Stimulated activated CD4-positive, alpha-beta T cell treated with anti-CD3 and anti-CD28 coated beads, Interleukin-12 subunit alpha, Interleukin-12 subunit beta, amount 100 ng/mL, for 48 hours (primary cell): ENCODE results near the gene KRT2.

Source experiments
- DNase-seq, 3 donors: peaks; one replicate each; pipeline ENCODE4 v3.0.0-alpha.2; 2020; ENCODE audit warnings: low read depth in 2 of 3, low spot score in 1 of 3

Gene KRT2

GRCh38 chr12:52617403-52617785, 34.6 kb downstream of the KRT2 start:
- no peak for DNase-seq

GRCh38 chr12:52616680-52617402, 35.2 kb downstream of the KRT2 start:
- DNase-seq, result no peak

DNA sequence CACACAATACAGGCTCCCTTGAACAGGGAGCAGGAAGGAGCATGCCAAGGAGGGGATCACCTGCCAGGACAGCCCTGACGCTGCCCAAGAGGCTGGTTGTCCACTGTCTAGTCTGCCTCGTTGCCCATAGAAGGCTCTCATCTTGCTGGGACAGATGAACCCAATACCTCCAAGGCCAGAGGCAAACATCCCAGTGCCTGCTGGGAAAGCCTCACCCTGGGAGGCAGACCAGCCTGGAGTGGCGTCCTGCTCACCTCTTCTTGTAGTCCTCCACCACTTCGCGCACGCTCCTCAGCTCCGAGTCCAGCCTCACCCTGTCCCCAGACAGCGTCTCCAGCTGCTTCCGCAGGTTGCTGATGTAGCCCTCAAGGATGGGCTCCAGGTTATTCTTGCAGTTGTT, 36.1 kb downstream of the KRT2 start:
- no peak for DNase-seq

- peak in 1 of 3 donors; percentile 29 for DNase-seq
These were observed 36.7 kb downstream of the KRT2 start for GRCh38 chr12:52615208-52615868.

DNA sequence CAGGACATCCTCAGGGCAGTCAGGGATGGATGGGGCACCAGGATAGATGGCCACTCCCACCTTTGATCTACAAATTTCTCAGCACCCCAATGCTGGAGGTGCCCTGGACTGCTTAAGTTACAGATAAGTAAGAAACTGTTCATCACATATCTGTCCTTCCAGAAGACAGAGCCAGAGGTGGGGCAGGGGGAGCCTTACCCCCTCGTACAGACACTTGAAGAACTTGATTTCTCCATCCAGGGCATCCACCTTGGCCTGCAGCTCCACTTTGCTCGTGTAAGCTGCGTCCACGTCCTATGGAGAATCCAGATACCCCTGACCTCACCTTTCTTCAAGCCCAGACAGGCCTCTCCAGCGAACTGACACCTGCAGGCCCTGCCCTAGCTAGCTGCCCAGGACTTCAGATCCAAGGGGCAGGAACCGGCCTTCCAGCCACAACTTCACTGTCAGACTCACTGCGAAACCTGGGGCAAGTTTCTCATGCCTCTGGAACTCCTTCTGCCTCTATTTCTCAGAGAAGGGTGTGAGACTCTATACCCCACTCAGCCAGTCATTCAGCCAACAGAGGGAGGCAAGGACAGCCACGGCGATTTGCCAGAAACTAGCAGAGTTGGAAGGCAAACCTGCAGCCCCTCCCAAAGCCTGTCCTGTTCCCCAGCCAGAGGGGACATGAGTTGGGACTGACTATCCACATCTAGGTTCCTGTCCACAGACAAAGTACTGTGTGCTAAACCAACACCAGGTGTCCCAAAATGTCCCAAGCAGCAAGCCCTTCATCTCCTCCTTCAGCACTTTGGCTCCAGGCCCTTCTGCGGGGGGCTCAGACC, 37.4 kb downstream of the KRT2 start:
- DNase-seq, result no peak

DNA sequence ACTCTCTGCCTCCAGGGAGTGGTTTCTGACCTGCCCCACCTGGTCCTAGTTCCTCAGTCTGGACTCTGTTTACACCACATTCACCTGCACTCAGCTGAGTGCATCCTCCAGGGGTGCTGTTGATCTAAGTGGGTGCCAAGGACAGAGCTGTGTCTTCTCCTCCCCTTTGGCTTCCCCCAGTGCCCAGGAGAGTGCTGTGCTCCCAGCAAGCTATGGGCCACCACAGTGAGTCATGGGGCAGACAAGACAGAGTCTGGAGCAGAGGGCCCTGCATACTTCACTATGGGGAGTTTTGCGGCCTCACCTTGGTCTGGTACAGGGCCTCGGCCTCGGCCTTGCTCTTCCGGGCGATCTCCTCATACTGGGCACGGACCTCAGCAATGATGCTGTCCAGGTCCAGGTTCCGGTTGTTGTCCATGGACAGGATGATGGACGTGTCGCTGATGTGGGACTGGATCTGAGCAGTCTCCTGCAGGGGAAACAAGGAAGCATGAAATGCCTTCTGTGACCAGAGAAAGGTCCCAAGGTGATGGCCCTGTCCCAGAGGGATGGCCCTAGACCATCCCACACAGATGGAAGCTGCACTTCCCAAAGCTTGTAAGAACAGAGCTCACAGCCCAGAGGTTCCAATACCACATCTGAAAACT, 38.5 kb downstream of the KRT2 start:
- no peak for DNase-seq

GRCh38 chr12:52612431-52613383, 39.3 kb downstream of the KRT2 start:
- DNase-seq, result no peak

- no peak for DNase-seq
These were observed 40.9 kb downstream of the KRT2 start for GRCh38 chr12:52611080-52611468.

DNA sequence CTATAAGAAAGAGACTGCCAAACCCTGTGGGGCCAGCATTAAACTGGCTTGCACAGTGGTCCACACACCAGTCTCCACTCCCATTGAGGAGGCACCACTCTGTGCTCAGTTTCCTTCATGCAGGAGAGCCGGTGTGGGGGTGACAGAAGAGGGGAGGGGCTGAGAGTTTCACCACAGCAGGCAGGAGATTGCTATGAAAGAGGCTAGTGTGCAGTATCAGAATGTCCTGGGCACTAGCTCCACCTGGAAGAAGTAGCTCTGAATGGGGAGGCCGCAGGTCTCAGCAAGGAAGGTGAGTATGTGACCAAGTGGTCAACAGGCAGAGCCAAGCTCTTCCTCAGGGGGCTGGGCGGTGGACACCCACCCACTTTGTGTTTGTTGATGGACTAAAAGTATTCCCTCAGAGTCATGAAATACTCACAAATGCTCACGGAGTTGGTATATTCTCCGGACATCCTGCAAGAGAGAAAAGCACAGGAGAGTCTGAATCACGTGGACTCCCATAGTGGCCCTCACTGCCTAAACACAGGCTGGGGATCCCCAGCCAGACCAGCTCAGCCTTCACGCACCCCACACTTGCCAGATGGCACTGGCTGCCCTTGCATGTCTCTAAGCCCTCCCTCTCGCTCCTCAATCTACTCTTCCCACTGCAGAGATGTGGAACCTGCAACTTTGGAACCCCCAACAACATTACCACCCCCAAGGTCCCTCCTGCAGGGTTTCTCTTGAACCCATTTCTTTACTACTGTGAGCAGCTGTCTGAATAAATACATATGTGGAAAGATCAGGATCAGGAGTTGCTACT, 43.0 kb downstream of the KRT2 start:
- DNase-seq, result no peak

GRCh38 chr12:52608161-52608560, 43.9 kb downstream of the KRT2 start:
- no peak for DNase-seq

GRCh38 chr12:52607314-52607713, 44.7 kb downstream of the KRT2 start:
- no peak for DNase-seq

DNA sequence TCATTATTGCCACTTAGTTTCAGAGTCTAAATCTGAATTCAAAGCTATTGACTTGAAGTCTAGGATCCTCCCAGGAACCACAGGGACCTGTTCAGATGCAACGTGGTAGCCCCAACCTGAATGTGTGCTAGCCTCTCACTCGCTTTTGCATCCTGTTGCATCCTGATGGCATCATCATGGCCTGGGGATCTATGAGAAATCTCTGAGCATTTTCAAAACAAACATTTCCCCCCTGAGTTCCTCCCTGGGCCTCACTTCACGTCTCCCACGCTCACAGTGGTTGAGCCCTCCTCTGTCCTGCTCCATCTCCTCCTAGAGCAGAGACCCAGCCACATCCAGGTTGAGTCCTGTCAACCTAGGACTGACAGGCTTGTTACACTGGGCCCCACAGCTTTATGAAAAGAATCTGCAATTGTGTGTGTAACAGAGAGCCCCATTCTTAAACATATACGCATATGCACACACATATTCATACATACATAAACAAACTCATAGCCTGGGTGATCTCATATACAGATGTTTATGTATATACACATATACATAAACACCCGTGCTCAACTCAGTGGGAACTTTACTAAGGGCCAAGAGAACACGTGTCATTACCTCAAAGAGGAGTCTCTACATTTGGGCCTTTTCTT, 45.3 kb downstream of the KRT2 start:
- no peak for DNase-seq

GRCh38 chr12:52606096-52606495, 45.9 kb downstream of the KRT2 start:
- no peak for DNase-seq

DNA sequence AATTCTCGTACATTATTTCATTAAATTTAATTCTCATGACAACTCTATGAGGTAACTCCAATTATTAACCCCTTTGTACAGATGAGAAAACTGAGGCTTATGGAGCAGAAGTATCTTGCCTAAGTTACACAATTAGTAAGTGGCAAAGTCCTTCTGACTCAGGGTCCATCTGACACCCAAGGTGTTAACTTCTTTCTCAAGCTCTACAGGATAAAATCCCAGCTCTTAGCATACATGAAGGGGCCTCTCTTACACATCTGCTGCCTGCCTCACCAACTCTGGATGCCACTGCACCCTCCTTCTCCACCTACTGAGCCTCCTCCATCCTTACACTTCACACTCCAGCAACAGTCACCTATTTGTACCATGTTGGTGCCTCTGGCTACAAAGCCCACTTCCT, 46.5 kb downstream of the KRT2 start:
- DNase-seq, result no peak

GRCh38 chr12:52604859-52605258, 47.2 kb downstream of the KRT2 start:
- no peak for DNase-seq

GRCh38 chr12:52603314-52603713, 48.7 kb downstream of the KRT2 start:
- DNase-seq, result no peak

DNA sequence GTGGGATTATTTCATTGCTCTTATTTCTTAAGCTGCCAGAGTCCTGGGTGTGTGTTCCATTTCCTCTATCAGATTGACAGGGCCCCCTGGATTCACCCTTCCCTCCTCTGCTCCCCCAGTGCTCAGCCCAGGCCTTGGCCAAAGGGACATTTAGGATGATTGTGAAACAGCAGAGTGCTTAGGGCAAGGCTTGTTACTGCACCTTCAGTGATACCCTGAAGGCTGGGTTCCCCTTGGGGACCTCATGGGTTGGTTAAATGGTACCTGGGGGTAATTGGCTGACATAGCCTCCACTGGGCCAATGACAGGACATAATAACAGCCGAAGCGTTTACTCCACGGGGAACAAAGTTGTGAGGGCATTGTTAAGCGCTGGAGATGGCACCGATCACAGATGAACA, 49.5 kb downstream of the KRT2 start:
- DNase-seq, result no peak

- no peak for DNase-seq
These were observed 50.3 kb downstream of the KRT2 start for GRCh38 chr12:52601671-52602070.

GRCh38 chr12:52600941-52601481, 51.0 kb downstream of the KRT2 start, which contains the start of gene KRT72:
KRT72 (minus strand) TSS chr12:52601463; CDS start chr12:52601452, 11 bp downstream.
- DNase-seq, result no peak
